IMR-90 (cell line): Measurements from ENCODE around the gene SCIN. TPM values are rescaled to one million over a fixed set of nuclear protein-coding genes. Genes with fewer than 3 reads are reported as not detected.
"Not testable (repeated sequence)": the region's sequence is repeated elsewhere in the genome, so short reads cannot be mapped to it uniquely, and the experiment has no call there.

Experiments used
- ATAC-seq: fragments of 200-7000 bp; cut with Tn5 transposase; 2 replicates; pipeline ENCODE4 v1.9.1; 2020; ENCODE audit warnings: low read depth, mild to moderate bottlenecking, moderate library complexity
- BruUV-seq: library from RNA; stranded (reverse); fragments of 400-500 nt; replicated peaks from 2 replicates; lab custom pipeline; 2021; lab: Mats Ljungman, UMichigan
- CTCF ChIA-PET: fragments of 300-600 bp; formaldehyde crosslinking; extraction: SDS; loops from one replicate; lab custom pipeline; 2021; ENCODE audit warnings: antibody characterized with exemption; lab: Yijun Ruan, JAX
- POLR2A ChIA-PET: fragments of 300-600 bp; sonication (Branson Sonifier 250); formaldehyde crosslinking; loops from one replicate; lab custom pipeline; 2022; ENCODE audit warnings: antibody characterized with exemption; ENCODE audit not compliant: unreplicated experiment; lab: Charles Lee
- DNase-seq: peaks from one replicate; pipeline ENCODE4 v3.0.0; 2013
- H2AFZ ChIP-seq: replicated peaks from 2 replicates; pipeline ENCODE3; 2013; ENCODE audit warnings: low read length, mild to moderate bottlenecking; ENCODE audit not compliant: poor library complexity
- H2AK5ac ChIP-seq: 2 replicates; pipeline ENCODE4 v1.6.1; 2013; ENCODE audit warnings: low read depth, low read length, inconsistent platforms
- H2AK9ac ChIP-seq: replicated peaks from 2 replicates; pipeline ENCODE3; 2013; ENCODE audit warnings: mild to moderate bottlenecking, low read depth, low read length, moderate library complexity; ENCODE audit not compliant: poor library complexity
- H2BK120ac ChIP-seq: 2 replicates; pipeline ENCODE4 v1.6.1; 2013; ENCODE audit warnings: low read depth, low read length, inconsistent platforms
- H2BK15ac ChIP-seq: 3 replicates; pipeline ENCODE4 v1.6.1; 2013; ENCODE audit warnings: low read depth, low read length, inconsistent platforms
- H2BK20ac ChIP-seq: 2 replicates; pipeline ENCODE4 v1.6.1; 2013; ENCODE audit warnings: low read depth, mild to moderate bottlenecking, inconsistent platforms, low read length, moderate library complexity
- H2BK5ac ChIP-seq: 2 replicates; pipeline ENCODE4 v1.6.1; 2013; ENCODE audit warnings: mild to moderate bottlenecking, low read depth, low read length, inconsistent platforms; ENCODE audit not compliant: poor library complexity, severe bottlenecking
- H3K14ac ChIP-seq: replicated peaks from 2 replicates; pipeline ENCODE4 v1.6.1; 2013; ENCODE audit warnings: low read depth, low read length, inconsistent platforms
- H3K18ac ChIP-seq: 2 replicates; pipeline ENCODE4 v1.6.1; 2013; ENCODE audit warnings: low read depth, low read length, control low read depth
- H3K23ac ChIP-seq: 2 replicates; pipeline ENCODE4 v1.6.1; 2013; ENCODE audit warnings: low read depth, low read length, inconsistent platforms
- H3K27ac ChIP-seq: 2 replicates; pipeline ENCODE4 v1.5.1; 2013; ENCODE audit warnings: mild to moderate bottlenecking, control low read depth, low read length; ENCODE audit not compliant: insufficient read depth
- H3K27me3 ChIP-seq: 2 replicates; pipeline ENCODE4 v1.6.1; 2013; ENCODE audit warnings: low read length; ENCODE audit not compliant: control insufficient read depth, insufficient read depth
- H3K36me3 ChIP-seq: 2 replicates; pipeline ENCODE4 v1.6.1; 2013; ENCODE audit warnings: low read length, mixed read lengths; ENCODE audit not compliant: control insufficient read depth, insufficient read depth
- H3K4ac ChIP-seq: 2 replicates; pipeline ENCODE4 v1.6.1; 2013; ENCODE audit warnings: low read depth, low read length, inconsistent platforms
- H3K4me1 ChIP-seq: 2 replicates; pipeline ENCODE4 v1.6.1; 2013; ENCODE audit warnings: low read length, mixed read lengths; ENCODE audit not compliant: control insufficient read depth, insufficient read depth
- H3K4me2 ChIP-seq: 2 replicates; pipeline ENCODE4 v1.6.1; 2013; ENCODE audit warnings: low read depth, mild to moderate bottlenecking, control low read depth, low read length, moderate library complexity
- H3K4me3 ChIP-seq: 2 replicates; pipeline ENCODE4 v1.5.1; 2013; ENCODE audit warnings: low read depth, mild to moderate bottlenecking, control low read depth, low read length, moderate library complexity; ENCODE audit not compliant: insufficient read depth
- H3K56ac ChIP-seq: 2 replicates; pipeline ENCODE4 v1.6.1; 2013; ENCODE audit warnings: low read length, inconsistent platforms; ENCODE audit not compliant: insufficient read depth; ENCODE audit errors: extremely low read depth
- H3K79me1 ChIP-seq, 2 experiments: 2 replicates each; pipeline ENCODE4 v1.6.1; 2013; ENCODE audit warnings: low read length in 2 of 2, inconsistent platforms in 1 of 2, low read depth in 1 of 2
- H3K9ac ChIP-seq: 2 replicates; pipeline ENCODE4 v1.6.1; 2013; ENCODE audit warnings: low read depth, low read length, control low read depth
- H3K9me1 ChIP-seq: 2 replicates; pipeline ENCODE4 v1.6.1; 2013; ENCODE audit warnings: low read length, inconsistent platforms; ENCODE audit not compliant: insufficient read depth
- H3K9me3 ChIP-seq: 2 replicates; pipeline ENCODE4 v1.6.1; 2013; ENCODE audit warnings: low read length; ENCODE audit not compliant: control insufficient read depth, insufficient read depth
- H4K20me1 ChIP-seq: 2 replicates; pipeline ENCODE4 v1.6.1; 2013; ENCODE audit warnings: low read length, inconsistent platforms; ENCODE audit not compliant: insufficient read depth
- H4K5ac ChIP-seq: 2 replicates; pipeline ENCODE4 v1.6.1; 2013; ENCODE audit warnings: mild to moderate bottlenecking, low read depth, low read length, control low read depth
- H4K8ac ChIP-seq, 2 experiments: 2 replicates each; pipeline ENCODE4 v1.6.1; 2013; ENCODE audit warnings: low read depth in 2 of 2, low read length in 2 of 2, control low read depth in 1 of 2, inconsistent platforms in 1 of 2
- H4K91ac ChIP-seq: 2 replicates; pipeline ENCODE4 v1.6.1; 2013; ENCODE audit warnings: low read depth, low read length, inconsistent platforms; ENCODE audit not compliant: insufficient read depth
- CEBPB ChIP-seq: IDR thresholded peaks from 2 replicates; pipeline ENCODE4 v1.6.1; 2012; ENCODE audit warnings: low read depth, low read length, improper control_type of control experiment
- FOS ChIP-seq: fragments of 150-350 bp; IDR thresholded peaks from 2 replicates; pipeline ENCODE4 v1.6.1; 2016; ENCODE audit warnings: low read depth, low read length
- RFX5 ChIP-seq: IDR thresholded peaks from 2 replicates; pipeline ENCODE4 v1.8.0; 2012; ENCODE audit warnings: low read depth, mild to moderate bottlenecking, low read length, moderate library complexity
- SMC3 ChIP-seq: fragments of 150-350 bp; IDR thresholded peaks from 2 replicates; pipeline ENCODE4 v1.6.1; 2016; ENCODE audit warnings: low read depth, mild to moderate bottlenecking, antibody characterized with exemption, low read length, moderate library complexity
- WGBS, 2 experiments: methylation state at CpG; one replicate each; pipeline versions ENCODE4 v1.1.5 to v1.1.7; 2013; ENCODE audit warnings: missing lambda C conversion rate in 2 of 2; ENCODE audit not compliant: insufficient read length in 1 of 2; ENCODE audit errors: extremely low coverage in 2 of 2; 5-methylcytosine and 5-hydroxymethylcytosine counted together
- dilution Hi-C: fragments of 300-500 bp; cut with HindIII; formaldehyde crosslinking; loops from one replicate; pipeline ENCODE4 v1.14.3; 2018; ENCODE audit warnings: low sequenced_read_pairs; ENCODE audit not compliant: unreplicated experiment
- in situ Hi-C: fragments of 300-500 bp; cut with MboI; formaldehyde crosslinking; loops from 3 replicates; pipeline ENCODE4 v1.14.3; 2019; ENCODE audit warnings: low sequenced_read_pairs, inconsistent platforms, mixed read lengths
- intact Hi-C: fragments of 100-400 bp; cut with micrococcal nuclease; formaldehyde crosslinking; loops from 2 replicates; pipeline ENCODE4 v1.10.0; 2022
- polyA plus RNA-seq, 3 experiments: library from polyadenylated mRNA; depleted of rRNA; stranded (reverse); fragments of >200 nt; gene quantifications; 2 replicates each; pipeline ENCODE4 v1.2.3, GENCODE V29; 2012; ENCODE audit warnings: low replicate concordance in 1 of 3
- total RNA-seq: library from RNA; depleted of rRNA; stranded (reverse); fragments of >200 nt; gene quantifications from 2 replicates; pipeline ENCODE4 v1.2.3, GENCODE V29; 2012
- TF ChIP-seq, protein P1 (sequence below): fragments of 150-350 bp; IDR thresholded peaks from 2 replicates; pipeline ENCODE4 v1.6.1; 2017; ENCODE audit warnings: mild to moderate bottlenecking, antibody characterized with exemption, low read length, low read depth

Gene SCIN
- total and polyA plus RNA-seq, 2 of the 4 experiments (the other 2 are of a cell fraction), result under 0.01 to 0.05 TPM

DNA sequence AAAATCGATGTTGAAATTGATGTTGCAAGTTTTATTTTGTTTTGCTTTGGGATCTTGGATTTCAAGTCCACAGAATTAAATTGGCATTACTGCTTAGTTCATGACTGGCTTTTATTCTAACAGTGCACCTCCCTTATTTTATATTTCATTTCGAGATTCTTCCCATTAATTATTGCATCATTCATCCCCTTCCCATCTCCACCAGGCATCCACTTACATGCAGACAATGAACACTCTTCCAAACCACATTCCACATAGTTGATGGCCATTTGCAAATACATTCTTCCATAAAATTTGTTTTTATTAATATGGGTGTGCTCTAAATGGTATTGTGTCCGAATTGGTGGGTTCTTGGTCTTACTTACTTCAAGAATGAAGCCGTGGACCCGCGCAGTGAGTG, 15.6 kb upstream of the SCIN start:
- no peak overlapping the region for H2BK15ac ChIP-seq
- H3K4me2 ChIP-seq, result no peak overlapping the region
- BruUV-seq, result no TSS peak
- H2BK120ac ChIP-seq, result no peak overlapping the region
- no peak overlapping the region for H4K8ac ChIP-seq
- no CpG with 5 or more reads among the region's 6 CpGs for WGBS, 2 experiments
- H2BK20ac ChIP-seq, result no peak overlapping the region
- no peaks in the 10 kb centered on the region for H3K27me3 ChIP-seq
- H3K36me3 ChIP-seq, result no peaks in the 10 kb centered on the region
- H2AK9ac ChIP-seq, result no peak overlapping the region
- no peak overlapping the region for H3K9ac ChIP-seq
- ChIA-PET CTCF (no interaction called here), POLR2A (no interaction called here)
- H3K4me3 ChIP-seq, result no peak overlapping the region
- H3K4me1 ChIP-seq, result no peaks in the 10 kb centered on the region
- no peak overlapping the region for H2AFZ ChIP-seq
- no peak overlapping the region for H3K27ac ChIP-seq
- TF ChIP-seq CEBPB (peak; percentile 50), RFX5 (no peak), FOS (no peak), SMC3 (no peak)
- TF ChIP-seq, protein P1, sequence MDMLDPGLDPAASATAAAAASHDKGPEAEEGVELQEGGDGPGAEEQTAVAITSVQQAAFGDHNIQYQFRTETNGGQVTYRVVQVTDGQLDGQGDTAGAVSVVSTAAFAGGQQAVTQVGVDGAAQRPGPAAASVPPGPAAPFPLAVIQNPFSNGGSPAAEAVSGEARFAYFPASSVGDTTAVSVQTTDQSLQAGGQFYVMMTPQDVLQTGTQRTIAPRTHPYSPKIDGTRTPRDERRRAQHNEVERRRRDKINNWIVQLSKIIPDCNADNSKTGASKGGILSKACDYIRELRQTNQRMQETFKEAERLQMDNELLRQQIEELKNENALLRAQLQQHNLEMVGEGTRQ, result no peak
- no peak overlapping the region for H3K23ac ChIP-seq
- no peak overlapping the region for H3K18ac ChIP-seq
- H4K5ac ChIP-seq, result no peak overlapping the region
- no peaks in the 10 kb centered on the region for H3K9me1 ChIP-seq
- H4K91ac ChIP-seq, result no peak overlapping the region
- no peaks in the 10 kb centered on the region for H4K20me1 ChIP-seq
- dilution Hi-C loops (no loop called here), in situ Hi-C loops (no loop called here), intact Hi-C loops (no loop called here)
- no peak overlapping the region for H2BK5ac ChIP-seq
- H3K79me1 ChIP-seq, result no peaks in the 10 kb centered on the region
- no peak overlapping the region for H3K14ac ChIP-seq
- H3K9me3 ChIP-seq, result no peaks in the 10 kb centered on the region
- ATAC-seq (no peak), DNase-seq (no peak)
- H3K4ac ChIP-seq, result no peak overlapping the region
- H3K56ac ChIP-seq, result no peak overlapping the region
- no peak overlapping the region for H2AK5ac ChIP-seq

DNA sequence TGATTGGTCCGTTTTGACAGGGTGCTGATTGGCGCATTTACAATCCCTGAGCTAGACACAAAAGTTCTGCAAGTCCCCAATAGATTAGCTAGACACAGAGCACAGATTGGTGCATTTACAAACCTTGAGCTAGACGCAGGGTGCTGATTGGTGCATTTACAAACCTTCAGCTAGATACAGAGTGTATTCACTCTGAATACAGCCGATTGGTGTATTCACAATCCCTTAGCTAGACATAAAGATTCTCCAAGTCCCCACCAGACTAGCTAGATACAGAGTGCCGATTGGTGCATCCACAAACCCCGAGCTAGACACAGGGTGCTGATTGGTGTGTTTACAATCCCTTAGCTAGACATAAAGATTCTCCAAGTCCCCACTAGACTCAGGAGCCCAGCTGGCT, 14.8 kb upstream of the SCIN start:
- BruUV-seq, H3K56ac ChIP-seq, H3K23ac ChIP-seq, H3K14ac ChIP-seq, H4K91ac ChIP-seq, POLR2A ChIA-PET, DNase-seq, H3K9me1 ChIP-seq, H3K36me3 ChIP-seq, H4K5ac ChIP-seq, H2BK5ac ChIP-seq, H3K27me3 ChIP-seq, H3K4me1 ChIP-seq, H2BK120ac ChIP-seq, CTCF ChIA-PET, dilution Hi-C loops, H3K4ac ChIP-seq, H3K18ac ChIP-seq, H2BK15ac ChIP-seq, H3K27ac ChIP-seq, ATAC-seq, H3K4me3 ChIP-seq, intact Hi-C loops, H4K20me1 ChIP-seq, H3K9ac ChIP-seq, in situ Hi-C loops, H3K79me1 ChIP-seq, H2AFZ ChIP-seq, H3K9me3 ChIP-seq, H2AK5ac ChIP-seq, H2AK9ac ChIP-seq, H2BK20ac ChIP-seq, H3K4me2 ChIP-seq, H4K8ac ChIP-seq: not testable (repeated sequence)
- WGBS, 2 experiments, result 61% methylated on average over 3 of the region's 6 CpGs; no CpG with 5 or more reads in 1 of the 2 experiments
